Measurements from ENCODE around the gene FOXP1.

DNA sequence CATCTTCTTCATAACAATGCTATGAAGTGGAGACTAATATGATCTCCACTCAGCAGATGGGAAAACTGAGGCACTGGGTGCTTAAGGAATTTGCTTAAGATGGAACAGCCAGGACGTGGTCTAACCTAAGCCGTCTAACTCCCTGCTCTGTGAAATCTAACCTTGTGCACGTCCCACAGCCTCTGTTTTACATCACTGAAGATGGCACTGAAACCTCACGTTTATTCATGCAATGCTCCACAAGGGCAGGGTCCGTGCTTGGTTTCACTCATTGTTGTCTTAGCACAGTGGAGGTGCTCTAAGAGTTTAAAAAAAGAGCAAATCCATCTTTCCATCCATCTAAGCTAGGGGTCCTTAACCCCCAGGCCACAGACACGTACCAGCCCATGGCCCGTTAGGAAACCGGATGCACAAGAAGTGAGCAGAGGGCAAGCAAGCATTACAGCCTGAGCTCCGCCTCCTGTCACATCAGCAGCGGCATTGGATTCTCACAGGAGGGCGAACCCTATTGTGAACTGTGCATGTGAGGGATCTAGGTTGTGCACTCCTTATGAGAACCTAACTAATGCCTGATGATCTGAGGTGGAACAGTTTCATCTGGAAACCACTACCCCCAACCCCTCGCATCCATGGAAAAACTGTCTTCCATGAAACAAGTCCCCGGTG, 118.0 kb downstream of the FOXP1 start:
- TF ChIP-seq, protein P1, sequence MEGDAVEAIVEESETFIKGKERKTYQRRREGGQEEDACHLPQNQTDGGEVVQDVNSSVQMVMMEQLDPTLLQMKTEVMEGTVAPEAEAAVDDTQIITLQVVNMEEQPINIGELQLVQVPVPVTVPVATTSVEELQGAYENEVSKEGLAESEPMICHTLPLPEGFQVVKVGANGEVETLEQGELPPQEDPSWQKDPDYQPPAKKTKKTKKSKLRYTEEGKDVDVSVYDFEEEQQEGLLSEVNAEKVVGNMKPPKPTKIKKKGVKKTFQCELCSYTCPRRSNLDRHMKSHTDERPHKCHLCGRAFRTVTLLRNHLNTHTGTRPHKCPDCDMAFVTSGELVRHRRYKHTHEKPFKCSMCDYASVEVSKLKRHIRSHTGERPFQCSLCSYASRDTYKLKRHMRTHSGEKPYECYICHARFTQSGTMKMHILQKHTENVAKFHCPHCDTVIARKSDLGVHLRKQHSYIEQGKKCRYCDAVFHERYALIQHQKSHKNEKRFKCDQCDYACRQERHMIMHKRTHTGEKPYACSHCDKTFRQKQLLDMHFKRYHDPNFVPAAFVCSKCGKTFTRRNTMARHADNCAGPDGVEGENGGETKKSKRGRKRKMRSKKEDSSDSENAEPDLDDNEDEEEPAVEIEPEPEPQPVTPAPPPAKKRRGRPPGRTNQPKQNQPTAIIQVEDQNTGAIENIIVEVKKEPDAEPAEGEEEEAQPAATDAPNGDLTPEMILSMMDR (conservative IDR thresholded peaks at IDR 0.05 in 1 of 2, IDR thresholded peaks at IDR 0.05 in 1 of 2; ENCODE audit: extremely low read depth in 1 of 2, insufficient read depth in 1 of 2, low read depth in 1 of 2, low read length in 2 of 2), result no peak
- no peak for TF ChIP-seq EZH2 (IDR thresholded peaks at IDR 0.05; ENCODE audit: borderline replicate concordance, low read length)

Data from mammary epithelial cell (primary cell).